ENCODE results near the gene PCDH12. TPM values are rescaled to one million over a fixed set of nuclear protein-coding genes. Genes with fewer than 3 reads are reported as not detected.

PCDH12 gene
- total RNA-seq, 1 experiment from 2014 or later: not detected

GRCh38 chr5:141935538-141935937 lies 22.5 kb downstream of the PCDH12 start:
- H3K4me1 ChIP-seq (ENCODE audit: insufficient read depth, low read length): no peaks in the 10 kb centered on the region
- H3K4me1 Mint-ChIP-seq: peaks cover 0 to 1% of the 10 kb centered on the region in 2 experiments; a peak in 2 of 4 replicates
- no peak overlapping the region for H2AK5ac ChIP-seq (ENCODE audit: insufficient read length, low read length)
- no peak overlapping the region for H2BK15ac ChIP-seq (ENCODE audit: low read depth, low read length)
- peaks cover 2% of the 10 kb centered on the region for H4K20me1 ChIP-seq (ENCODE audit: control insufficient read depth, insufficient read depth, insufficient read length)
- H3K79me1 ChIP-seq (ENCODE audit: insufficient read depth, low read depth, low read length, poor library complexity, severe bottlenecking): no peaks in the 10 kb centered on the region
- H3K9ac ChIP-seq (ENCODE audit: extremely low read depth, insufficient read length, low read length): no peak overlapping the region
- no peak overlapping the region for H4K91ac ChIP-seq (ENCODE audit: insufficient read length, low read depth, low read length)
- no peak overlapping the region for H2BK20ac ChIP-seq (ENCODE audit: low read depth, low read length, poor library complexity, severe bottlenecking)
- no peak overlapping the region for H4K8ac ChIP-seq (replicated peaks; ENCODE audit: insufficient read length, low read depth, low read length)
- no peak overlapping the region for H2BK120ac ChIP-seq (ENCODE audit: low read depth, low read length, poor library complexity, severe bottlenecking)
- TF ChIP-seq, protein P1, sequence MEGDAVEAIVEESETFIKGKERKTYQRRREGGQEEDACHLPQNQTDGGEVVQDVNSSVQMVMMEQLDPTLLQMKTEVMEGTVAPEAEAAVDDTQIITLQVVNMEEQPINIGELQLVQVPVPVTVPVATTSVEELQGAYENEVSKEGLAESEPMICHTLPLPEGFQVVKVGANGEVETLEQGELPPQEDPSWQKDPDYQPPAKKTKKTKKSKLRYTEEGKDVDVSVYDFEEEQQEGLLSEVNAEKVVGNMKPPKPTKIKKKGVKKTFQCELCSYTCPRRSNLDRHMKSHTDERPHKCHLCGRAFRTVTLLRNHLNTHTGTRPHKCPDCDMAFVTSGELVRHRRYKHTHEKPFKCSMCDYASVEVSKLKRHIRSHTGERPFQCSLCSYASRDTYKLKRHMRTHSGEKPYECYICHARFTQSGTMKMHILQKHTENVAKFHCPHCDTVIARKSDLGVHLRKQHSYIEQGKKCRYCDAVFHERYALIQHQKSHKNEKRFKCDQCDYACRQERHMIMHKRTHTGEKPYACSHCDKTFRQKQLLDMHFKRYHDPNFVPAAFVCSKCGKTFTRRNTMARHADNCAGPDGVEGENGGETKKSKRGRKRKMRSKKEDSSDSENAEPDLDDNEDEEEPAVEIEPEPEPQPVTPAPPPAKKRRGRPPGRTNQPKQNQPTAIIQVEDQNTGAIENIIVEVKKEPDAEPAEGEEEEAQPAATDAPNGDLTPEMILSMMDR (conservative IDR thresholded peaks at IDR 0.05): no peak
- no peaks in the 10 kb centered on the region for H3K9me3 ChIP-seq (ENCODE audit: control insufficient read depth, low read depth, low read length)
- H3K27ac ChIP-seq (ENCODE audit: insufficient read length, low read depth, low read length): no peak overlapping the region
- no peak overlapping the region for H2AFZ ChIP-seq (ENCODE audit: low read length)
- peaks cover 18 to 74% (median 67%) of the 10 kb centered on the region in 3 experiments; a peak in 5 of 7 replicates for H3K36me3 Mint-ChIP-seq (ENCODE audit: insufficient read depth in 1 of 3, low read depth in 3 of 3)
- H3K9me3 Mint-ChIP-seq: no peaks in the 10 kb centered on the region
- no peak overlapping the region for H2BK5ac ChIP-seq (ENCODE audit: insufficient read length, low read length)
- H3K27me3 Mint-ChIP-seq (ENCODE audit: low read depth): no peaks in the 10 kb centered on the region
- no peak overlapping the region for H3K56ac ChIP-seq (ENCODE audit: insufficient read length, low read depth, low read length)
- no peak for DNase-seq
- H3K14ac ChIP-seq (ENCODE audit: insufficient read depth, low read length): no peak overlapping the region
- H4K5ac ChIP-seq (ENCODE audit: insufficient read length, low read depth, low read length): no peak overlapping the region
- no peak overlapping the region for H3K23ac ChIP-seq (ENCODE audit: insufficient read length, low read depth, low read length)
- H3K18ac ChIP-seq (ENCODE audit: insufficient read length, low read depth, low read length): no peak overlapping the region
- no peak overlapping the region for H3T11ph ChIP-seq (ENCODE audit: low read length)
- no peaks in the 10 kb centered on the region for H3K79me2 ChIP-seq (ENCODE audit: insufficient read depth, low read length)
- WGBS (ENCODE audit: extremely low coverage, insufficient read length, low lambda C conversion rate): no CpG with 5 or more reads among the region's 4 CpGs
- no peaks in the 10 kb centered on the region for H3K23me2 ChIP-seq (ENCODE audit: insufficient read length, low read depth, low read length, poor library complexity, severe bottlenecking)
- no peak overlapping the region for H3K4me3 Mint-ChIP-seq
- no peak overlapping the region for H3K4me2 ChIP-seq (ENCODE audit: insufficient read depth, insufficient read length, low read length)
- no peak overlapping the region for H2BK12ac ChIP-seq (ENCODE audit: insufficient read length, low read depth, low read length)
- no peak overlapping the region for H3K27ac Mint-ChIP-seq
- H3K27me3 ChIP-seq (ENCODE audit: insufficient read depth, low read length): no peaks in the 10 kb centered on the region
- H3K4ac ChIP-seq (ENCODE audit: low read depth, low read length): no peak overlapping the region
